IPS-18a (cell line): ENCODE data around the gene ZNF827.

Experiments used
- H3K27ac ChIP-seq: one replicate; pipeline ENCODE4 v1.5.1; 2013; ENCODE audit warnings: low read length
- H3K27me3 ChIP-seq: one replicate; pipeline ENCODE4 v1.6.1; 2013; ENCODE audit warnings: mild to moderate bottlenecking, low read length; ENCODE audit not compliant: control insufficient read depth, insufficient read depth
- H3K36me3 ChIP-seq: one replicate; pipeline ENCODE4 v1.6.1; 2013; ENCODE audit warnings: low read depth, low read length; ENCODE audit not compliant: control insufficient read depth
- H3K4me1 ChIP-seq: one replicate; pipeline ENCODE4 v1.6.1; 2013; ENCODE audit warnings: low read depth, low read length; ENCODE audit not compliant: control insufficient read depth
- H3K4me3 ChIP-seq: one replicate; pipeline ENCODE4 v1.5.1; 2013; ENCODE audit warnings: low read length
- H3K9ac ChIP-seq: one replicate; pipeline ENCODE4 v1.6.1; 2013; ENCODE audit warnings: mild to moderate bottlenecking, low read length, moderate library complexity
- H3K9me3 ChIP-seq: one replicate; pipeline ENCODE4 v1.6.1; 2013; ENCODE audit warnings: low read depth, low read length; ENCODE audit not compliant: control insufficient read depth

Gene ZNF827

DNA sequence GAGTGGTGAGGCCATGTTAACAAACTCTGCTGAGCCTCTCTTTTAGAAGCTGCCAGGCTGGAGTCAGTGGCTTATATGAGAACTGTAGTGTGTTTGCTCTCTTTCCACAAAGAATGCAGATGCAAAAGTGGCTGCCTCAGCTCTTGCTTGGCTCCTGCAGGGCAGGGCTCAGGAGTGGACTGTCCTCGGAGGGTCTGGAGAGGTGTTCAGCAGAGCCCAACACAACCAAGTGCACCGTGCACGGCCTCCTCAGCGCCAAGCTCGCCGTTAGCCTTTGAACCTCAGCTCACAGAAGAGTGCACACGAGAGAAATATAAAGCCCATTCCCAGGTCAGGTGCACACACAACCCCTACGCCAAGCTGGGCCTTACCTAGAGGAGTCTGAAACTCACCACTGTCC is 175.9 kb downstream of the ZNF827 start:
- H3K4me1 ChIP-seq, result no peaks in the 10 kb centered on the region
- no peaks in the 10 kb centered on the region for H3K9me3 ChIP-seq
- H3K4me3 ChIP-seq, result no peak overlapping the region
- H3K27ac ChIP-seq, result no peak overlapping the region
- peaks cover 64% of the 10 kb centered on the region for H3K36me3 ChIP-seq
- H3K9ac ChIP-seq, result no peak overlapping the region
- no peaks in the 10 kb centered on the region for H3K27me3 ChIP-seq

DNA sequence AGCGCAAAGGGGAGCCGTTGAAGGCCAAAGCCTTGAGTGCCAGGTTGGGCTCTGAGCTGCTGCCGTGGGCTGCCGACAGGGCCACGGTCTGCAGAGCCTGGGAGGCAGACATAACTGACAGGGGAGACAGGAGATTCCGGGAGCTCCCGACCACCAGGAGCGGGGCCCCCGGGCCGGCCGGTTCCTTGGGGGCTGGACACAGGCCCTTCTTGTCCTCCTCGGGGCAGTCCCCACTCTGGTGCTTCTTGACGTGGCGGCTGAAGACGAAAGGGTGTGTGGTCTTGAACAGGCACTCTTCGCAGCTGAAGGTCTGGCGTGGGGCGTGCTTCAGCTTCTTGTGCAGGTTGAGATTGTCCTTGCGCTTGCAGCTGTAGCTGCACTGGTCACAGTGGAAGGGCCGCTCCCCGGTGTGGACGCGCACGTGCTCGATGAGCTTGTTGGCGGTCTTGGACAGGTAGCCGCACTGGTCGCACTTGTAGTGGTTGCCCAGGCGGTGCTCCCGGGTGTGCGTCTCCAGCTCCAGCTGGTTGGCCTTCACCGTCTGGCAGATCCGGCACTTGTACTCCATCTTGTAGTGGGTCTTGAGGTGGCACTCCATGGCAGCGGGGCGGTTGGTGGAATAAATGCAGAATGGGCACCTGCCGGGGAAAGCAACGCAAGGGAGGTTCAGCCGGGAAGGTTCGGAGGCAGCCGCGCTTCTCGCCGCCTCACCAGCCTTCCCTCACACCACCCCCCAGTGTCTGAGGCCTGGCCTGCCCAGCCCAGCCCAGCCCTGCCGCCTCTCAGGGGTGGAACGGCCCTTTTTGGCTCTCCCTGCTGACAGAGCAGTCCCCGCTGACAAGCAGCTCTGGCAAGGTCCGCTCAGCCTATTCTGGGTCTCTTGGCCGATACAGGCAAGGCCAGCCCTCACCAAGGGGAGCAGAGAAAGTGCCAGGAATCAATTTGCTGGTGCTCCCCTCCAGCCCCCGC is 177.4 kb downstream of the ZNF827 start:
- Histone ChIP-seq H3K27ac (no peak overlapping the region), H3K4me1 (no peaks in the 10 kb centered on the region), H3K36me3 (peaks cover 62% of the 10 kb centered on the region), H3K27me3 (no peaks in the 10 kb centered on the region), H3K9ac (no peak overlapping the region), H3K9me3 (no peaks in the 10 kb centered on the region), H3K4me3 (no peak overlapping the region)

- H3K4me3 ChIP-seq, result no peak overlapping the region
- H3K4me1 ChIP-seq, result no peaks in the 10 kb centered on the region
- H3K36me3 ChIP-seq, result peaks cover 51% of the 10 kb centered on the region
- no peaks in the 10 kb centered on the region for H3K27me3 ChIP-seq
- H3K27ac ChIP-seq, result no peak overlapping the region
- no peaks in the 10 kb centered on the region for H3K9me3 ChIP-seq
- H3K9ac ChIP-seq, result no peak overlapping the region
Measured at GRCh38 chr4:145760176-145760575, 178.4 kb downstream of the ZNF827 start.

DNA sequence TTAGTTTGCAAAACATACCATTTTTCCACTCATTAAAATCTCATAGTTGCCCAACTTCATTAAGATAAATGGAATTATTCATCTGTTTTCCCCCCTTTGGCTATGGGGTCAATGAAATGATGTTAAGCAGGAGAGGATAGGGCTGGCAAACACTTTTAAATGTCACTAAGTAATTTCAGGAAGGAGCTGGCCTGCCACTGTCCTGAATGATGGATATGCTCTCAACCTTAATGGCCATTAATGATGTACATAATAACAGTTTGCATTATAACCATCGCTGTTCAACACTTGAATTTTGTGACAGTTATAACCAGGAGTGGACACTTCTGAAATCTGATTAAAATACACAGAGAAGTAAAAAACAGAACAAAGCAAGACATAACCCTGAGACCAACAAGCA is 181.4 kb downstream of the ZNF827 start:
- Histone ChIP-seq H3K27me3 (no peaks in the 10 kb centered on the region), H3K36me3 (peaks cover 22% of the 10 kb centered on the region), H3K9me3 (no peaks in the 10 kb centered on the region), H3K27ac (no peak overlapping the region), H3K9ac (no peak overlapping the region), H3K4me3 (no peak overlapping the region), H3K4me1 (no peaks in the 10 kb centered on the region)

GRCh38 chr4:145756244-145756643 is 182.4 kb downstream of the ZNF827 start:
- Histone ChIP-seq H3K9ac (no peak overlapping the region), H3K4me3 (no peak overlapping the region), H3K27ac (no peak overlapping the region), H3K36me3 (peaks cover 17% of the 10 kb centered on the region), H3K27me3 (no peaks in the 10 kb centered on the region), H3K4me1 (no peaks in the 10 kb centered on the region), H3K9me3 (no peaks in the 10 kb centered on the region)

DNA sequence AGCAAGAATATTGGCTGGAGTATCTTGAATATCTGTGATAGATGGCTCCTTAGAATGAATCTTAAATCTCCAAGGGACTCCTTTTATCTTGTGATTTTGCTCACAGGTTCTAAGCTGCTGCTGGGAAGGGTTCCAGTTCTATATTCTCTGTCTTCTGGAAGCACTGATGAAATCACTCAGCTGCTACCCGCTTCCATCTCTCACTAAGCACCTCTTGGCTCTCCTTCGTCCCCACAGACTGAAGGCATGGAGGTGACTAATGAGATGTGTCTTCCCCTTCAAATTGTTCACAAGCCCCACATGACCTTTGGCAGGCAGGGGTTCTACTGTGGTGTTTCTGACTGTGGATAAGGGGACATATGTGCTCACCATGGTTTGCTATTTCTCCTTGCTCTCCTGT is 182.8 kb downstream of the ZNF827 start:
- Histone ChIP-seq H3K36me3 (peaks cover 13% of the 10 kb centered on the region), H3K4me1 (no peaks in the 10 kb centered on the region), H3K9me3 (no peaks in the 10 kb centered on the region), H3K4me3 (no peak overlapping the region), H3K27me3 (no peaks in the 10 kb centered on the region), H3K9ac (no peak overlapping the region), H3K27ac (no peak overlapping the region)

DNA sequence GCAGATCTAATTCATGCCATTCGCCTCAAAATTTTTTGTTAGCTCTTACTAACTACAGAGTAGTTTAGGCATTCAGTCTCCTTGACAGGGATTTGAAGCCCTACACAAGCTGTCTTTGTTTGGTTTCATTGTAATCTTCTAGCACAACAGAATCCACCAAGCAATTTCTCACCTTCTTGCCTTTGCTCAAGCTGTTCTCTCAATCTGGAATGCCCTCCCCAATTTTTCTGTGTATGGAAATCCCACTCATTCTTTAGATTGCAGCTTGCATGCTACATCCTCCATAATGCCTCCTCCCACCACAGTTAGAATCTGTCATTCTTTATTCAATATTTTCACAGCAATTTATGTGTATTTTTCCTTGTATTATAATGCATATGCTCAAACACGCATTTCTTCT is 195.0 kb downstream of the ZNF827 start:
- Histone ChIP-seq H3K4me1 (no peaks in the 10 kb centered on the region), H3K36me3 (no peaks in the 10 kb centered on the region), H3K27me3 (no peaks in the 10 kb centered on the region), H3K9ac (no peak overlapping the region), H3K4me3 (no peak overlapping the region), H3K9me3 (no peaks in the 10 kb centered on the region), H3K27ac (no peak overlapping the region)

DNA sequence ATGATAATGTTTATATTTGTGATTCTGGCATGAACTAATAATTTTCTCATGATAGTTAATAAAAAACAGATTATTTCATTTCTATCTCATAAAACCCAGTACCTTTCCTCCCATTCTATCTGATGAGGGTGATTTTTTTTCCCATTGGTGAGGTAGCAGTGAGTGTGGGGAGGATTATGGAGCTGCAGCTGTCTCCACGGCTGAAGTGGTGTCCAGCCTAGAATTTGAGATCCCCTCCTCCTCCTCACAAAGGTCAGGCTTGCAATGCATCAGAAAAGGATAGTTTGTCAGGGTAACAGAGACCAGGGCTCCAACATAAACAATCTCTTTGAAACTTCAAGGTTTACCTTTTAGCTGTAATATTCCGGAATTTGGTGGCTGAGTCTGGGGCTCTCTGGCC is 197.8 kb downstream of the ZNF827 start:
- Histone ChIP-seq H3K9ac (no peak overlapping the region), H3K27me3 (no peaks in the 10 kb centered on the region), H3K36me3 (no peaks in the 10 kb centered on the region), H3K4me3 (no peak overlapping the region), H3K9me3 (no peaks in the 10 kb centered on the region), H3K27ac (no peak overlapping the region), H3K4me1 (peaks cover under 1% of the 10 kb centered on the region)

GRCh38 chr4:145739845-145740244 is 198.8 kb downstream of the ZNF827 start:
- H3K9me3 ChIP-seq, result no peaks in the 10 kb centered on the region
- H3K4me1 ChIP-seq, result peaks cover 10% of the 10 kb centered on the region
- H3K27me3 ChIP-seq, result no peaks in the 10 kb centered on the region
- H3K4me3 ChIP-seq, result no peak overlapping the region
- H3K27ac ChIP-seq, result no peak overlapping the region
- H3K36me3 ChIP-seq, result no peaks in the 10 kb centered on the region
- no peak overlapping the region for H3K9ac ChIP-seq

GRCh38 chr4:145736241-145736831 is 202.3 kb downstream of the ZNF827 start:
- no peaks in the 10 kb centered on the region for H3K36me3 ChIP-seq
- no peak overlapping the region for H3K4me3 ChIP-seq
- no peak overlapping the region for H3K27ac ChIP-seq
- no peak overlapping the region for H3K9ac ChIP-seq
- H3K4me1 ChIP-seq, result peaks cover 28% of the 10 kb centered on the region
- no peaks in the 10 kb centered on the region for H3K27me3 ChIP-seq
- no peaks in the 10 kb centered on the region for H3K9me3 ChIP-seq

DNA sequence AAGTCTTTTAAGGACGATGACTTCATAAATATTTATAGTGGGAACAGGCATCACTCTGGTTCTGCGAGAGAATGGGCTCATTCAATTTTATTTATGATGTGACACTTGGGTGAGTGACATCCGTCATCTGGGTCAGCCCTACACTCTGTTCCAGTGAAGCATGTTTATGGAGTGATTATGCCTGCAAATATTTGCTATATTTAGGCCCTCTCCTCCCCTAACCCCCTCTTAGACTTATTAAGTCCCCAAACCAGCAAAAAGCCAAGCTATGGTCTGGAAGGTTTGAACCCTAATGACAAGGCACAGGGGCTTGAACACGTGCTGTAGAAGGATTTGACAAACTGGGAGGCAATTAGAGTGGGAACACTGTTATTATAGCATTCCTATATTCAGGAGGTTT is 202.8 kb downstream of the ZNF827 start:
- H3K4me3 ChIP-seq, result no peak overlapping the region
- no peaks in the 10 kb centered on the region for H3K27me3 ChIP-seq
- H3K9ac ChIP-seq, result no peak overlapping the region
- no peaks in the 10 kb centered on the region for H3K36me3 ChIP-seq
- peaks cover 28% of the 10 kb centered on the region for H3K4me1 ChIP-seq
- H3K9me3 ChIP-seq, result no peaks in the 10 kb centered on the region
- no peak overlapping the region for H3K27ac ChIP-seq

DNA sequence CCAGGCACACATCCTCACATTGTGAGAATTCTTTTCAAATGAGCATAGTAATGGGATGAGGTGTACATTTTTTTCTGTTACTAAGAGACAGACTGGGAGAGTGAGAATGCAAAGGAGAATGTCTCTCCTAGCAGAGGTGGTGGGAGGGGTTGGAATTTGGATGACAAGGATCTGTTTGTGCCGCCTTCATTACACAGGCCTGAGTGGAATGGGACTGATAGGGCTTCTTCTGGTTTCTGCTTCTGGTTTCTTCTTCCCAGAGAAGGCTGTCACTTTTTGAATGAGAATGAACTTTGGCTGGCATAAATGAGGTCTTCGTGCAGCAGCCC is 203.3 kb downstream of the ZNF827 start:
- Histone ChIP-seq H3K36me3 (no peaks in the 10 kb centered on the region), H3K4me3 (no peak overlapping the region), H3K9me3 (no peaks in the 10 kb centered on the region), H3K4me1 (peaks cover 28% of the 10 kb centered on the region), H3K27ac (no peak overlapping the region), H3K27me3 (no peaks in the 10 kb centered on the region), H3K9ac (no peak overlapping the region)
